GM12891 (cell line): ENCODE measurements around the gene PTPRN2.

Experiments
- POLR2A ChIP-seq: IDR thresholded peaks from 2 replicates; pipeline ENCODE4 v1.6.1; 2011; ENCODE audit warnings: low read depth, low read length, control low read depth
- POLR2AphosphoS5 ChIP-seq: IDR thresholded peaks from 2 replicates; pipeline ENCODE4 v1.6.1; 2011; ENCODE audit warnings: low read depth, low read length, control low read depth
- POU2F2 ChIP-seq: IDR thresholded peaks from 2 replicates; pipeline ENCODE4 v1.6.1; 2011; ENCODE audit warnings: low read depth, mild to moderate bottlenecking, control low read depth, low read length, moderate library complexity
- SPI1 ChIP-seq: IDR thresholded peaks from 2 replicates; pipeline ENCODE4 v1.6.1; 2011; ENCODE audit warnings: low read depth, low read length, control low read depth
- TAF1 ChIP-seq: IDR thresholded peaks from 2 replicates; pipeline ENCODE4 v1.6.1; 2011; ENCODE audit warnings: low read depth, low read length, control low read depth

GRCh38 chr7:157908006-157908782 is 679.4 kb downstream of the PTPRN2 start:
- no peak for TF ChIP-seq POLR2A
- no peak for TF ChIP-seq POLR2AphosphoS5
- no peak for TF ChIP-seq POU2F2
- TF ChIP-seq SPI1, result no peak
- TF ChIP-seq TAF1, result no peak
